NCI-H2196 (cell line): ENCODE data around the gene CXCL10.
A peak's percentile ranks its signal among the peaks of the same experiment; 100 is the strongest.

Experiments
- DNase-seq: peaks from one replicate; lab custom pipeline; 2025; ENCODE audit not compliant: unreplicated experiment; lab: John Stamatoyannopoulos, UW

Gene CXCL10

GRCh38 chr4:75997081-75997480 lies 26.2 kb downstream of the CXCL10 start:
- no peak for DNase-seq

- DNase-seq, result peak; percentile 40
These were observed 27.6 kb downstream of the CXCL10 start for GRCh38 chr4:75995727-75996126.

GRCh38 chr4:75992462-75992861 lies 30.8 kb downstream of the CXCL10 start:
- no peak for DNase-seq

- no peak for DNase-seq
These were observed 33.3 kb downstream of the CXCL10 start for GRCh38 chr4:75989846-75990528.

- DNase-seq, result no peak
These were observed 38.2 kb downstream of the CXCL10 start for GRCh38 chr4:75985116-75985515.

- DNase-seq, result no peak
These were observed 42.7 kb downstream of the CXCL10 start for GRCh38 chr4:75980576-75980975.

- no peak for DNase-seq
These were observed 47.1 kb downstream of the CXCL10 start for GRCh38 chr4:75976177-75976576.

- DNase-seq, result no peak
These were observed 49.5 kb downstream of the CXCL10 start for GRCh38 chr4:75973766-75974165.
